Kidney (tissue), 14 donors: Measurements from ENCODE around the gene MRPL40. TPM values are rescaled to one million over a fixed set of nuclear protein-coding genes. Genes with fewer than 3 reads are reported as not detected.

Source experiments
- DNase-seq, 5 donors: peaks; one replicate each; pipeline ENCODE4 v3.0.0-alpha.2; 2013 to 2020
- FAIRE-seq: peaks from 2 replicates; lab custom pipeline; 2012; peaks lifted over from hg19 to GRCh38; lab: Jason Lieb, UNC
- H3K27ac ChIP-seq, 2 donors: one replicate each; pipeline ENCODE4 v1.7.0; 2013; ENCODE audit warnings: low read depth in 2 of 2, low read length in 2 of 2, inconsistent platforms in 1 of 2
- H3K27me3 ChIP-seq: one replicate; pipeline ENCODE4 v1.7.1; 2013; ENCODE audit warnings: low read length, inconsistent platforms; ENCODE audit not compliant: control insufficient read depth, insufficient read depth
- H3K36me3 ChIP-seq, 3 donors: one replicate each; pipeline versions ENCODE4 v1.7.0 to v1.7.1; 2013; ENCODE audit warnings: low read length in 3 of 3, control low read depth in 1 of 3, inconsistent platforms in 1 of 3; ENCODE audit not compliant: insufficient read depth in 3 of 3, control insufficient read depth in 2 of 3
- H3K4me1 ChIP-seq, 3 donors: one replicate each; pipeline versions ENCODE4 v1.7.0 to v1.7.1; 2013; ENCODE audit warnings: low read length in 3 of 3, inconsistent platforms in 1 of 3, low read depth in 1 of 3; ENCODE audit not compliant: control insufficient read depth in 2 of 3, insufficient read depth in 2 of 3
- H3K4me3 ChIP-seq, 3 donors: one replicate each; pipeline versions ENCODE4 v1.7.0 to v1.8.1; 2013; ENCODE audit warnings: low read length in 3 of 3, control low read depth in 1 of 3, inconsistent platforms in 1 of 3
- H3K9ac ChIP-seq, 3 donors: one replicate each; pipeline versions ENCODE4 v1.7.0 to v1.7.1; 2013; ENCODE audit warnings: low read length in 3 of 3, control low read depth in 1 of 3, inconsistent platforms in 1 of 3
- H3K9me3 ChIP-seq, 3 donors: one replicate each; pipeline versions ENCODE4 v1.7.0 to v1.7.1; 2013; ENCODE audit warnings: low read length in 3 of 3, control low read depth in 1 of 3, inconsistent platforms in 1 of 3; ENCODE audit not compliant: control insufficient read depth in 2 of 3, insufficient read depth in 1 of 3
- intact Hi-C: fragments of 100-400 bp; cut with DNase I; formaldehyde crosslinking; loops from one replicate; pipeline ENCODE4 v1.11.1; 2022
- polyA plus RNA-seq: library from polyadenylated mRNA; stranded (reverse); fragments of 350-450 nt; fragmentation: Illumina TruSeq; extraction: RNeasy Lipid Tissue Mini Kit (QIAGEN cat#74804); gene quantifications from one replicate; pipeline ENCODE4 v1.2.3, GENCODE V29; 2014; ENCODE audit warnings: low read depth, low replicate concordance; ENCODE audit not compliant: insufficient read depth
- total RNA-seq: library from RNA; stranded (reverse); fragmentation: NEBNext Ultra II Directional; extraction: Animal tissue kit (Norgen Biotek cat#: 25700); gene quantifications from one replicate; pipeline ENCODE4 v1.2.1, GENCODE V29; 2021
- TF ChIP-seq, protein P1 (sequence below): IDR thresholded peaks from 3 replicates; pipeline ENCODE4 v1.5.1; 2012; ENCODE audit warnings: mild to moderate bottlenecking, moderate library complexity, borderline replicate concordance; ENCODE audit not compliant: insufficient read depth; ENCODE audit errors: extremely low read depth
- donor health status: control.
- donor health status: control.
- donor health status: control.
- donor health status: control.
- donor health status: control.
- donor health status: DM: yes; HTN: yes; CAD: no.
- donor health status: Normal renal cell carcinoma (clear cell type).

Gene MRPL40
- total and polyA plus RNA-seq, 2 donors from 2014 or later, result 30.0 to 89.2 TPM

- H3K4me3 ChIP-seq, result no peak overlapping the region
- H3K9me3 ChIP-seq, result no peaks in the 10 kb centered on the region
- intact Hi-C loops, result no loop called here
- TF ChIP-seq, protein P1, sequence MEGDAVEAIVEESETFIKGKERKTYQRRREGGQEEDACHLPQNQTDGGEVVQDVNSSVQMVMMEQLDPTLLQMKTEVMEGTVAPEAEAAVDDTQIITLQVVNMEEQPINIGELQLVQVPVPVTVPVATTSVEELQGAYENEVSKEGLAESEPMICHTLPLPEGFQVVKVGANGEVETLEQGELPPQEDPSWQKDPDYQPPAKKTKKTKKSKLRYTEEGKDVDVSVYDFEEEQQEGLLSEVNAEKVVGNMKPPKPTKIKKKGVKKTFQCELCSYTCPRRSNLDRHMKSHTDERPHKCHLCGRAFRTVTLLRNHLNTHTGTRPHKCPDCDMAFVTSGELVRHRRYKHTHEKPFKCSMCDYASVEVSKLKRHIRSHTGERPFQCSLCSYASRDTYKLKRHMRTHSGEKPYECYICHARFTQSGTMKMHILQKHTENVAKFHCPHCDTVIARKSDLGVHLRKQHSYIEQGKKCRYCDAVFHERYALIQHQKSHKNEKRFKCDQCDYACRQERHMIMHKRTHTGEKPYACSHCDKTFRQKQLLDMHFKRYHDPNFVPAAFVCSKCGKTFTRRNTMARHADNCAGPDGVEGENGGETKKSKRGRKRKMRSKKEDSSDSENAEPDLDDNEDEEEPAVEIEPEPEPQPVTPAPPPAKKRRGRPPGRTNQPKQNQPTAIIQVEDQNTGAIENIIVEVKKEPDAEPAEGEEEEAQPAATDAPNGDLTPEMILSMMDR, result no peak
- H3K36me3 ChIP-seq, result peaks cover 5 to 60% (median 49%) of the 10 kb centered on the region in 3 donors
- DNase-seq, result no peak
- no peaks in the 10 kb centered on the region for H3K27me3 ChIP-seq
- H3K27ac ChIP-seq, result no peak overlapping the region
- no peak for FAIRE-seq
- no peak overlapping the region for H3K9ac ChIP-seq
- no peaks in the 10 kb centered on the region for H3K4me1 ChIP-seq
Observed at GRCh38 chr22:19385221-19385906, 47.0 kb upstream of the MRPL40 start.

GRCh38 chr22:19386248-19386647 lies 46.1 kb upstream of the MRPL40 start:
- TF ChIP-seq, protein P1, result no peak
- no peak overlapping the region for H3K27ac ChIP-seq
- H3K36me3 ChIP-seq, result peaks cover 5 to 62% (median 55%) of the 10 kb centered on the region in 3 donors
- intact Hi-C loops, result no loop called here
- H3K4me1 ChIP-seq, result no peaks in the 10 kb centered on the region
- no peak overlapping the region for H3K4me3 ChIP-seq
- H3K9ac ChIP-seq, result no peak overlapping the region
- DNase-seq (no peak), FAIRE-seq (no peak)
- H3K27me3 ChIP-seq, result no peaks in the 10 kb centered on the region
- no peaks in the 10 kb centered on the region for H3K9me3 ChIP-seq

- DNase-seq (no peak), FAIRE-seq (no peak)
- H3K27ac ChIP-seq, result no peak overlapping the region
- H3K4me3 ChIP-seq, result no peak overlapping the region
- TF ChIP-seq, protein P1, result no peak
- no peaks in the 10 kb centered on the region for H3K4me1 ChIP-seq
- H3K9me3 ChIP-seq, result no peaks in the 10 kb centered on the region
- intact Hi-C loops, result no loop called here
- no peaks in the 10 kb centered on the region for H3K27me3 ChIP-seq
- no peak overlapping the region for H3K9ac ChIP-seq
- H3K36me3 ChIP-seq, result peaks cover 5 to 65% (median 58%) of the 10 kb centered on the region in 3 donors
Observed at GRCh38 chr22:19387038-19387437, 45.3 kb upstream of the MRPL40 start.
